HepG2 (cell line): ENCODE data around the gene ARHGAP15. TPM values are rescaled to one million over a fixed set of nuclear protein-coding genes. Genes with fewer than 3 reads are reported as not detected.

Experiments
- ATAC-seq: fragments of 200-7000 bp; cut with Tn5 transposase; 3 replicates; pipeline ENCODE4 v1.9.1; 2020; ENCODE audit warnings: mild to moderate bottlenecking, moderate library complexity
- BruUV-seq: library from RNA; stranded (reverse); fragments of 400-500 nt; replicated peaks from 2 replicates; lab custom pipeline; 2021; lab: Mats Ljungman, UMichigan
- CTCF ChIA-PET: fragments of 300-600 bp; formaldehyde crosslinking; extraction: SDS; loops from one replicate; lab custom pipeline; 2021; ENCODE audit warnings: low total read pairs, inconsistent platforms, low intra/inter-chr PET ratio; lab: Yijun Ruan, JAX
- POLR2A ChIA-PET: fragments of 350-600 bp; sonication (Branson Sonifier 250); formaldehyde crosslinking; loops from one replicate; lab custom pipeline; 2020; ENCODE audit warnings: antibody characterized with exemption, inconsistent platforms; lab: Yijun Ruan, JAX
- DNase-seq: peaks from one replicate; pipeline ENCODE4 v3.0.0-alpha.2; 2015; ENCODE audit warnings: low spot score
- FAIRE-seq: peaks from 3 replicates; lab custom pipeline; 2011; peaks lifted over from hg19 to GRCh38; lab: Jason Lieb, UNC
- H2AFZ ChIP-seq: one replicate; pipeline ENCODE4 v1.6.1; 2011; ENCODE audit warnings: low read length, inconsistent platforms
- H3K27ac ChIP-seq: fragments of 300-600 bp; 3 replicates; pipeline ENCODE4 v1.8.0; 2011; ENCODE audit warnings: mixed run types, mild to moderate bottlenecking, mixed read lengths, low read length, inconsistent platforms; ENCODE audit not compliant: insufficient read depth; ENCODE audit errors: extremely low read length
- H3K27me3 ChIP-seq, 2 experiments: fragments of 200-600 bp in 1 of 2; 2 replicates in 1 of 2; 3 replicates in 1 of 2; pipeline versions ENCODE4 v1.6.0 to v1.8.0; 2011; ENCODE audit warnings: low read length in 2 of 2, mild to moderate bottlenecking in 2 of 2, moderate library complexity in 2 of 2, inconsistent platforms in 1 of 2; ENCODE audit not compliant: insufficient read depth in 2 of 2, control insufficient read depth in 1 of 2
- H3K36me3 ChIP-seq, 2 experiments: fragments of 200-600 bp in 1 of 2; replicated peaks in 1 of 2; 2 replicates in 1 of 2; 3 replicates in 1 of 2; pipeline versions ENCODE4 v1.5.1 to v1.8.0; 2011; ENCODE audit warnings: low read length in 2 of 2, inconsistent platforms in 1 of 2; ENCODE audit not compliant: insufficient read depth in 2 of 2, control insufficient read depth in 1 of 2
- H3K4me1 ChIP-seq: 2 replicates; pipeline ENCODE4 v1.5.1; 2012; ENCODE audit warnings: low read length, inconsistent platforms; ENCODE audit not compliant: insufficient read depth
- H3K4me2 ChIP-seq: 2 replicates; pipeline ENCODE4 v1.6.0; 2011; ENCODE audit warnings: low read depth, low read length, inconsistent platforms
- H3K4me3 ChIP-seq, 3 experiments: fragments of 200-600 bp in 1 of 3; sonication (generic), shearing (Covaris generic) in 1 of 3; replicated peaks in 1 of 3; 2 replicates each; pipeline ENCODE4 v1.5.1; 2011 to 2016; ENCODE audit warnings: low read length in 3 of 3, inconsistent platforms in 2 of 3, low read depth in 2 of 3, mild to moderate bottlenecking in 2 of 3, control low read depth in 1 of 3, mixed read lengths in 1 of 3; ENCODE audit not compliant: insufficient read depth in 1 of 3
- H3K79me2 ChIP-seq: one replicate; pipeline ENCODE4 v1.6.1; 2011; ENCODE audit warnings: low read length, inconsistent platforms; ENCODE audit not compliant: insufficient read depth
- H3K9ac ChIP-seq: 2 replicates; pipeline ENCODE4 v1.6.0; 2011; ENCODE audit warnings: mild to moderate bottlenecking, low read depth, low read length, inconsistent platforms; ENCODE audit not compliant: insufficient read depth
- H3K9me3 ChIP-seq: 2 replicates; pipeline ENCODE4 v1.5.1; 2012; ENCODE audit warnings: mild to moderate bottlenecking, low read length
- H4K20me1 ChIP-seq: 2 replicates; pipeline ENCODE4 v1.6.0; 2011; ENCODE audit warnings: inconsistent platforms, mild to moderate bottlenecking, low read length, moderate library complexity; ENCODE audit not compliant: insufficient read depth
- BORCS8-MEF2B ChIP-seq: sonication (generic); formaldehyde crosslinking; IDR thresholded peaks from 2 replicates; pipeline ENCODE4 v1.8.0; 2022; ENCODE audit warnings: mild to moderate bottlenecking, missing genetic modification reagents
- CAMTA2 ChIP-seq: sonication (generic); formaldehyde crosslinking; IDR thresholded peaks from 2 replicates; pipeline ENCODE4 v1.4.0; 2020; ENCODE audit warnings: mild to moderate bottlenecking, missing genetic modification reagents, borderline replicate concordance
- MED8 ChIP-seq: sonication (generic); formaldehyde crosslinking; IDR thresholded peaks from 2 replicates; pipeline ENCODE4 v1.8.1; 2023; ENCODE audit warnings: mild to moderate bottlenecking, missing genetic modification reagents; ENCODE audit not compliant: insufficient replicate concordance
- NR1H2 ChIP-seq: sonication (generic); formaldehyde crosslinking; IDR thresholded peaks from 2 replicates; pipeline ENCODE4 v1.8.1; 2022; ENCODE audit warnings: low read depth, missing genetic modification reagents, borderline replicate concordance
- POLR2G ChIP-seq: fragments of 200-400 bp; formaldehyde crosslinking; IDR thresholded peaks from 2 replicates; pipeline ENCODE4 v1.6.1; 2018; ENCODE audit warnings: mild to moderate bottlenecking, low read depth, low read length, moderate library complexity
- PREB ChIP-seq: sonication (generic); formaldehyde crosslinking; IDR thresholded peaks from 2 replicates; pipeline ENCODE4 v1.4.0; 2020; ENCODE audit warnings: missing genetic modification reagents
- ZBTB34 ChIP-seq: sonication (generic); formaldehyde crosslinking; IDR thresholded peaks from 2 replicates; pipeline ENCODE4 v1.8.0; 2022; ENCODE audit warnings: mild to moderate bottlenecking, missing genetic modification reagents
- ZFAT ChIP-seq: sonication (generic); formaldehyde crosslinking; conservative IDR thresholded peaks from 2 replicates; pipeline ENCODE4 v1.8.1; 2023; ENCODE audit warnings: missing genetic modification reagents, inconsistent platforms
- ZNF546 ChIP-seq: sonication (generic); formaldehyde crosslinking; conservative IDR thresholded peaks from 2 replicates; pipeline ENCODE4 v1.8.1; 2023; ENCODE audit warnings: mild to moderate bottlenecking, missing genetic modification reagents
- ZNF558 ChIP-seq: sonication (generic); formaldehyde crosslinking; IDR thresholded peaks from 2 replicates; pipeline ENCODE4 v1.9.0; 2022; ENCODE audit warnings: mild to moderate bottlenecking, missing genetic modification reagents, borderline replicate concordance
- ZNF672 ChIP-seq: sonication (generic); formaldehyde crosslinking; IDR thresholded peaks from 2 replicates; pipeline ENCODE4 v1.8.1; 2022; ENCODE audit warnings: missing genetic modification reagents
- in situ Hi-C: cut with HindIII; loops from 2 replicates; pipeline ENCODE4 v1.10.0; 2017; ENCODE audit warnings: low pct_unique_long_range_greater_than_20kb; ENCODE audit not compliant: extremely low pct_ligation_motif_present
- intact Hi-C: fragments of 100-400 bp; cut with micrococcal nuclease; formaldehyde crosslinking; loops from one replicate; pipeline ENCODE4 v1.10.0; 2022; ENCODE audit not compliant: unreplicated experiment
- polyA plus RNA-seq, 8 experiments: library from polyadenylated mRNA; depleted of rRNA in 3 of 8; stranded (reverse) in 7 of 8; unstranded in 1 of 8; fragments of >200 nt; fragmentation: Illumina TruSeq in 4 of 8; extraction: Trizol in 4 of 8; gene quantifications; 2 replicates each; pipeline versions ENCODE4 v1.2.1 to v1.2.3, GENCODE V29; 2011 to 2016; ENCODE audit warnings: low read depth in 4 of 8, missing spikeins in 1 of 8, mixed read lengths in 1 of 8; ENCODE audit not compliant: insufficient read depth in 1 of 8
- total RNA-seq, 5 experiments: library from RNA; depleted of rRNA; stranded (reverse); fragments of >200 nt; fragmentation: Illumina TruSeq; extraction: Trizol; gene quantifications; 2 replicates each; pipeline ENCODE4 v1.2.3, GENCODE V29; 2016; ENCODE audit warnings: low read depth in 1 of 5
- TF ChIP-seq, protein P1 (sequence below): sonication (generic); formaldehyde crosslinking; conservative IDR thresholded peaks from 2 replicates; pipeline ENCODE4 v1.4.0; 2020; ENCODE audit warnings: missing genetic modification reagents
- TF ChIP-seq, protein P2 (sequence below), 2 experiments: sonication (generic) in 1 of 2; formaldehyde crosslinking in 1 of 2; IDR thresholded peaks; 2 replicates each; pipeline versions ENCODE4 v1.4.0 to v1.6.1; 2018 to 2020; ENCODE audit warnings: missing genetic modification reagents in 2 of 2, borderline replicate concordance in 1 of 2, low read depth in 1 of 2, mild to moderate bottlenecking in 1 of 2, missing biosample characterization in 1 of 2

The ARHGAP15 gene
- total and polyA plus RNA-seq, 2 of the 13 experiments (the other 11 are each of a cell fraction or from before 2014, with no cell fraction given) = 0.04 TPM; not detected in 1

DNA sequence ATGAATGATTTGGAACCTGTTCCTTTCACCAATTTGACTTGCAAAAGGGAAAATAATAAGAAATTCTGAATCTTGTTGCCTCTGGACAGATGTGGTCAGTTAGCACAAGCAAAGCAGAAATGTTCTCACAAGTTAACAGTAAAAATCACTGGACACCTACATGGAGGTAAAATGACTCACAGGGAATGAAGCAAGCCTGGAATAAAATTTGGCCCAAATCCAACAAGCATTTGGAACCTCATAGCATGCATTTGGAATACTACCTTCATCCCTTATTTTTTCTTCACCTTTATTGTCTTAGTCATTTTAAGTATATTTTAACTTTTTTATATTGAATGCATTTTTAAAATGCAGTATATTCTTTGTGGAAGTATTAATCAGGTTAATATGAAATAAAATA, 602.9 kb downstream of the ARHGAP15 start:
- H3K27ac ChIP-seq = no peak overlapping the region
- no TSS peak for BruUV-seq
- H3K9ac ChIP-seq = no peak overlapping the region
- no peaks in the 10 kb centered on the region for H3K4me1 ChIP-seq
- no peak for ATAC-seq
- H3K36me3 ChIP-seq = no peaks in the 10 kb centered on the region
- no peaks in the 10 kb centered on the region for H3K27me3 ChIP-seq
- no peaks in the 10 kb centered on the region for H4K20me1 ChIP-seq
- FAIRE-seq = no peak
- CTCF ChIA-PET = no interaction called here
- no peak overlapping the region for H3K4me2 ChIP-seq
- intact Hi-C loops (no loop called here), in situ Hi-C loops (no loop called here)
- no peaks in the 10 kb centered on the region for H3K79me2 ChIP-seq
- no peaks in the 10 kb centered on the region for H3K9me3 ChIP-seq
- DNase-seq = no peak
- POLR2A ChIA-PET = no interaction called here
- H3K4me3 ChIP-seq = no peak overlapping the region
- no peak overlapping the region for H2AFZ ChIP-seq
- no peak for TF ChIP-seq ZNF546 (CRISPR knock-in tag)
- TF ChIP-seq BORCS8-MEF2B = no peak
- TF ChIP-seq, protein P1, sequence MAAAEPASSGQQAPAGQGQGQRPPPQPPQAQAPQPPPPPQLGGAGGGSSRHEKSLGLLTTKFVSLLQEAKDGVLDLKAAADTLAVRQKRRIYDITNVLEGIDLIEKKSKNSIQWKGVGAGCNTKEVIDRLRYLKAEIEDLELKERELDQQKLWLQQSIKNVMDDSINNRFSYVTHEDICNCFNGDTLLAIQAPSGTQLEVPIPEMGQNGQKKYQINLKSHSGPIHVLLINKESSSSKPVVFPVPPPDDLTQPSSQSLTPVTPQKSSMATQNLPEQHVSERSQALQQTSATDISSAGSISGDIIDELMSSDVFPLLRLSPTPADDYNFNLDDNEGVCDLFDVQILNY (CRISPR knock-in tag) = no peak
- TF ChIP-seq, protein P2, sequence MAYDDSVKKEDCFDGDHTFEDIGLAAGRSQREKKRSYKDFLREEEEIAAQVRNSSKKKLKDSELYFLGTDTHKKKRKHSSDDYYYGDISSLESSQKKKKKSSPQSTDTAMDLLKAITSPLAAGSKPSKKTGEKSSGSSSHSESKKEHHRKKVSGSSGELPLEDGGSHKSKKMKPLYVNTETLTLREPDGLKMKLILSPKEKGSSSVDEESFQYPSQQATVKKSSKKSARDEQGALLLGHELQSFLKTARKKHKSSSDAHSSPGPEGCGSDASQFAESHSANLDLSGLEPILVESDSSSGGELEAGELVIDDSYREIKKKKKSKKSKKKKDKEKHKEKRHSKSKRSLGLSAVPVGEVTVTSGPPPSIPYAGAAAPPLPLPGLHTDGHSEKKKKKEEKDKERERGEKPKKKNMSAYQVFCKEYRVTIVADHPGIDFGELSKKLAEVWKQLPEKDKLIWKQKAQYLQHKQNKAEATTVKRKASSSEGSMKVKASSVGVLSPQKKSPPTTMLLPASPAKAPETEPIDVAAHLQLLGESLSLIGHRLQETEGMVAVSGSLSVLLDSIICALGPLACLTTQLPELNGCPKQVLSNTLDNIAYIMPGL (CRISPR knock-in tag; IDR thresholded peaks at IDR 0.05; ENCODE audit: borderline replicate concordance in 1 of 2, low read depth in 1 of 2) = no peak
- TF ChIP-seq NR1H2 (CRISPR knock-in tag) = no peak
- TF ChIP-seq ZFAT (CRISPR knock-in tag) = no peak
- no peak for TF ChIP-seq POLR2G
- no peak for TF ChIP-seq ZNF558 (CRISPR knock-in tag)
- TF ChIP-seq ZNF672 (CRISPR knock-in tag) = no peak
- no peak for TF ChIP-seq CAMTA2 (CRISPR knock-in tag)
- no peak for TF ChIP-seq ZBTB34 (CRISPR knock-in tag)
- TF ChIP-seq PREB (CRISPR knock-in tag) = no peak
- no peak for TF ChIP-seq MED8 (CRISPR knock-in tag)
